ENCODE data around the gene ZNF521.

Gene ZNF521

DNA sequence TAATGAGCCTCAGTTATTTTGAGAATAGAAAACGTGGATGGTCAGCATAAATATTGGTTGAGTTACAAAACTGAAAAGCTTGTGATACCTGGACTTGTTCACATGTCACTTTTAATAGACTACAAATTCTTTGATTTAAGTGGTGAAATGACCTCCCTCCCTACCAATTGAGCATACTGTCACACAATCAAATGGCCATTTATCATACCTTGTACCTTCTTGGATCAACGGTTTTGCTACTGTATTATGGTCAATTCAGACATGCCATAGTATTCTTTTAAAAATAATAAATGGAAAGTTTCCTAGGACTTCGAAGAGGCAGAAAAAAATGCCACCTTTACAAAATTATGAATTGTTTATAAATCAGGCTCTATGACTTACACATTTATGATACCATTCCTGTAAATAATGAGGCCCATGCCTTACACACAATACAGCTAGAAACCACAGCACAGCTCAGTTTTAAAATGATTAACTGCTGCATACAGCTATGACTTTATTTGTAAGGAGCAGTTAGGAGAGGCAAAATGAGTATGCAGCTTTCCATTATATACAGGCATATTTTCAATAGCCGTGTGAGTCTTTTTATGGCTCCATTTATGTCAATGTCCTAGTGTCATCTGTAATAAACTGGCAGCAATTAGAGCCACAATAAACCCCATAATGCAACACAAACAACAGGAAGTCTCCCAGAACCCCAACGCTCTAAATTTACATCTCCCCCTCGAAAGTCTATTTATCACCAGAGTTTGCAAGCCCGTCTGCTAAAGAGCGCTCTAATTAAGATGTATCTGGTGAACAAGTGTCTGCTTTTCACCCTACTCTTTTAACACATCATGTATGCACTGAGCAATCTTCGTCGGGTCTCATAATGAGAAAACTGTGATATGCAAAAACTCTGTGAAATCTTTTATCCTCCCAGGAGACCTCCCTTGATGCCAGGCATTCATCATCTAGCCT, 176.1 kb downstream of the ZNF521 start:
- peak overlapping the region in 1 of 3 experiments; percentile 17 for H3K27ac Mint-ChIP-seq
- H3K27me3 Mint-ChIP-seq (ENCODE audit: low read depth), result no peaks in the 10 kb centered on the region
- TF ChIP-seq, protein P1, sequence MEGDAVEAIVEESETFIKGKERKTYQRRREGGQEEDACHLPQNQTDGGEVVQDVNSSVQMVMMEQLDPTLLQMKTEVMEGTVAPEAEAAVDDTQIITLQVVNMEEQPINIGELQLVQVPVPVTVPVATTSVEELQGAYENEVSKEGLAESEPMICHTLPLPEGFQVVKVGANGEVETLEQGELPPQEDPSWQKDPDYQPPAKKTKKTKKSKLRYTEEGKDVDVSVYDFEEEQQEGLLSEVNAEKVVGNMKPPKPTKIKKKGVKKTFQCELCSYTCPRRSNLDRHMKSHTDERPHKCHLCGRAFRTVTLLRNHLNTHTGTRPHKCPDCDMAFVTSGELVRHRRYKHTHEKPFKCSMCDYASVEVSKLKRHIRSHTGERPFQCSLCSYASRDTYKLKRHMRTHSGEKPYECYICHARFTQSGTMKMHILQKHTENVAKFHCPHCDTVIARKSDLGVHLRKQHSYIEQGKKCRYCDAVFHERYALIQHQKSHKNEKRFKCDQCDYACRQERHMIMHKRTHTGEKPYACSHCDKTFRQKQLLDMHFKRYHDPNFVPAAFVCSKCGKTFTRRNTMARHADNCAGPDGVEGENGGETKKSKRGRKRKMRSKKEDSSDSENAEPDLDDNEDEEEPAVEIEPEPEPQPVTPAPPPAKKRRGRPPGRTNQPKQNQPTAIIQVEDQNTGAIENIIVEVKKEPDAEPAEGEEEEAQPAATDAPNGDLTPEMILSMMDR (IDR thresholded peaks at IDR 0.05; ENCODE audit: unreplicated experiment in 3 of 3), result no peak
- no peak overlapping the region for H3K4me3 Mint-ChIP-seq
- H3K36me3 Mint-ChIP-seq (ENCODE audit: low read depth), result no peaks in the 10 kb centered on the region
- no peaks in the 10 kb centered on the region for H3K9me3 Mint-ChIP-seq
- H3K4me1 Mint-ChIP-seq, result peaks cover 50% of the 10 kb centered on the region

DNA sequence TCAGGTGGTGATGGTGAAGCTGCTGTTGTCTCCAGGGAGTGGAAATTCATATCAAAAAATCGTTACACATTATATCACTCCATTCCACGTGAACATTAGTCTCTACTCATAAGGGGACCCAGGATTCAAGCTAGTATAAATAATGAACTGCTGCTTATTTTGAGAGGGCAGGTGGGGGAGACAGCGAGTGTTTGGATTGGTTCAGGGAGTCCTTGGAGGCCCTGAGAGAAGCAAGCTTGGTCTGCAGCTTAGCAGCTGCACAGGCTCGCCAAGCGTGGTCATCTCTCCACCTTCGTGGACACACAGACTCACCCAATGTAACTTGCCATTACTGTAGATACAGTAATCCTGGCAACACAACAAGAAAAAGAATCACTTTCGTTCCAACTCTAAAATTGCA, 177.6 kb downstream of the ZNF521 start:
- Mint-ChIP-seq H3K4me1 (peaks cover 44% of the 10 kb centered on the region), H3K36me3 (ENCODE audit: low read depth) (no peaks in the 10 kb centered on the region), H3K4me3 (no peak overlapping the region), H3K9me3 (no peaks in the 10 kb centered on the region), H3K27me3 (ENCODE audit: low read depth) (no peaks in the 10 kb centered on the region), H3K27ac (no peak overlapping the region)
- TF ChIP-seq, protein P1 (IDR thresholded peaks at IDR 0.05; ENCODE audit: unreplicated experiment in 3 of 3), result no peak

DNA sequence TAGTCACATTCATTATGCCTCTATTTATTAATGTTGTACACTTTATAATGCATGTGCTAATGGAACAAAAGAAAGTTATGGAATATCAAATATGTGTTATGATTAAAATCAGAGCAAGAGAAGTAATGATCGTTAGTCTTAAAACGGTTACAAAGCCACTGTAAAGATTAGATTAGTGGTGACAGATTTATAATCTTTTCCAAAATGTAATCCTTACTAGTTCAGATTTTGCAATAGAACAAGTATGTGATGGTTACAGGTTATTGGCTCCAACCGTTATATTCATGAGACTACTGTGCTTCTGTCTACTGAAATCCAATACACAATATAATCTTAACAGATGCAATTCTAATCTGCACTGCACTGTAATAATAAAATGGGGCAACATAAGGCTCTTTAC, 180.6 kb downstream of the ZNF521 start:
- no peak overlapping the region for H3K27ac Mint-ChIP-seq
- TF ChIP-seq, protein P1 (IDR thresholded peaks at IDR 0.05; ENCODE audit: unreplicated experiment in 3 of 3), result no peak
- H3K4me3 Mint-ChIP-seq, result no peak overlapping the region
- peaks cover 6% of the 10 kb centered on the region for H3K36me3 Mint-ChIP-seq (ENCODE audit: low read depth)
- no peaks in the 10 kb centered on the region for H3K9me3 Mint-ChIP-seq
- H3K4me1 Mint-ChIP-seq, result peaks cover 36% of the 10 kb centered on the region
- H3K27me3 Mint-ChIP-seq (ENCODE audit: low read depth), result no peaks in the 10 kb centered on the region

DNA sequence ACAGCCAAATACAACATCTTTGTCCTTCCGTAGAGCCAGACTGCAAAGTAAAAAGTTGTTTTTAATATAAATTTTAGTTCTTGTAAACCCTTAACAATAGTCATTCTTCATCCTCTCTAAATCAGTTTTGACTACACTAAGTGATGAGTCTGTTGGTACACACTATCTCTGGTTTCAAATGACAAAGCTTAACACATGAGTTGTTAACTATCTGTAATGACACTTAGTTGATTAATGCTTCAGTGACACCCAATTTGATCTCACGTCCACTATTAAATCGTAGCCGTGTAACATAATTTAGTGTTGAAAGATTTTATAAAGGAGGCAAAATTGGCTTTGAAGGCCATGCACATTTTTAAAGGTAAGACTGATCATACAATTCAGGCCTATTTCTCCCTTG, 181.6 kb downstream of the ZNF521 start:
- peaks cover 6% of the 10 kb centered on the region for H3K36me3 Mint-ChIP-seq (ENCODE audit: low read depth)
- peaks cover 37% of the 10 kb centered on the region for H3K4me1 Mint-ChIP-seq
- no peaks in the 10 kb centered on the region for H3K27me3 Mint-ChIP-seq (ENCODE audit: low read depth)
- H3K4me3 Mint-ChIP-seq, result no peak overlapping the region
- no peak overlapping the region for H3K27ac Mint-ChIP-seq
- no peaks in the 10 kb centered on the region for H3K9me3 Mint-ChIP-seq
- TF ChIP-seq, protein P1 (IDR thresholded peaks at IDR 0.05; ENCODE audit: unreplicated experiment in 3 of 3), result no peak

DNA sequence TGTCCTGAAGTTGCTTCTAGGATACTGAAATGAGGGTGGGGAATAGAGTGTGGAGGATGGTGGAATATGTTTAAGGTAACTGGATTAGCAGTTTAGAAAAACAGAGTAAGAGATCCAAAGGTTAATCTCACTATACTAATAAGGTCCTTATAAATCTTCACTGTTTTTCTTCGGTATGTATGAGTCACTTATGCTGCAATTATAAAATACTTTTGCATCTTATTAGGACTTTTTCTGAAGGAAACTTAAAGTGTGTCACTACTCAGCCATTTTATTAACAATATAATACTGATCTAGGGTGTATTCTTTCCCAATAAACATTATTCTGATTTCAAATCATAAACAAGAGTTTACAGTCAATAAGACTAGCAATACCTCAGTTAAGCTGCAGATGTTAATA, 182.3 kb downstream of the ZNF521 start:
- no peak overlapping the region for H3K27ac Mint-ChIP-seq

More for the DNA sequence above, 182.3 kb downstream of the ZNF521 start:
- Mint-ChIP-seq H3K4me3 (no peak overlapping the region), H3K9me3 (no peaks in the 10 kb centered on the region), H3K27me3 (ENCODE audit: low read depth) (no peaks in the 10 kb centered on the region), H3K4me1 (peaks cover 41% of the 10 kb centered on the region), H3K36me3 (ENCODE audit: low read depth) (peaks cover 6% of the 10 kb centered on the region)
- TF ChIP-seq, protein P1 (IDR thresholded peaks at IDR 0.05; ENCODE audit: unreplicated experiment in 3 of 3), result no peak

Data from nephron (organoid).